Keratinocyte (primary cell): ENCODE measurements around the gene CASP4.

Source experiments
- EZH2 ChIP-seq: IDR thresholded peaks from one replicate; pipeline ENCODE4 v1.6.1; 2012; ENCODE audit warnings: inconsistent platforms, mild to moderate bottlenecking, low read length, moderate library complexity
- TF ChIP-seq, protein P1 (sequence below), 3 experiments: IDR thresholded peaks in 1 of 3; conservative IDR thresholded peaks in 1 of 3; optimal IDR thresholded peaks in 1 of 3; 2 replicates in 2 of 3; 3 replicates in 1 of 3; pipeline versions ENCODE3 to v1.5.1; 2011; ENCODE audit warnings: low read length in 3 of 3, mild to moderate bottlenecking in 3 of 3, moderate library complexity in 2 of 3, control low read depth in 1 of 3, inconsistent platforms in 1 of 3; ENCODE audit not compliant: insufficient read depth in 2 of 3; ENCODE audit errors: extremely low read depth in 1 of 3

DNA sequence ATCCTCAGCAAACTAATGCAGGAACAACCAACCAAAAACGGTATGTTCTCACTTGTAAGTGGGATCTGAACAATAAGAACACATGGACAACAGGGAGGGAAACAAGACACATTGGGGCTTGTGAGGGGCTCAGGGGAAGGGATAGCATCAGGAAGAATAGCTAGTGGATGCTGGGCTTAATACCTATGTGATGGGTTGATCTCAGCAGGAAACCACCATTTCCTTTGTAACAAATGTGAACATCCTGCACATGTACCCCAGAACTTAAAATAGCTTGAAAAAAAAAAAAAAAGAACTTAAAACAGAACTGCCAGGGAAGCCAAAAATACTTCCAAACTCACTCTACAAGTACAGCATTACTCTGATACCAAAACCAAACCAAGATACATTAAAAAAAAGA is 33.8 kb downstream of the CASP4 start:
- TF ChIP-seq, protein P1, sequence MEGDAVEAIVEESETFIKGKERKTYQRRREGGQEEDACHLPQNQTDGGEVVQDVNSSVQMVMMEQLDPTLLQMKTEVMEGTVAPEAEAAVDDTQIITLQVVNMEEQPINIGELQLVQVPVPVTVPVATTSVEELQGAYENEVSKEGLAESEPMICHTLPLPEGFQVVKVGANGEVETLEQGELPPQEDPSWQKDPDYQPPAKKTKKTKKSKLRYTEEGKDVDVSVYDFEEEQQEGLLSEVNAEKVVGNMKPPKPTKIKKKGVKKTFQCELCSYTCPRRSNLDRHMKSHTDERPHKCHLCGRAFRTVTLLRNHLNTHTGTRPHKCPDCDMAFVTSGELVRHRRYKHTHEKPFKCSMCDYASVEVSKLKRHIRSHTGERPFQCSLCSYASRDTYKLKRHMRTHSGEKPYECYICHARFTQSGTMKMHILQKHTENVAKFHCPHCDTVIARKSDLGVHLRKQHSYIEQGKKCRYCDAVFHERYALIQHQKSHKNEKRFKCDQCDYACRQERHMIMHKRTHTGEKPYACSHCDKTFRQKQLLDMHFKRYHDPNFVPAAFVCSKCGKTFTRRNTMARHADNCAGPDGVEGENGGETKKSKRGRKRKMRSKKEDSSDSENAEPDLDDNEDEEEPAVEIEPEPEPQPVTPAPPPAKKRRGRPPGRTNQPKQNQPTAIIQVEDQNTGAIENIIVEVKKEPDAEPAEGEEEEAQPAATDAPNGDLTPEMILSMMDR (optimal IDR thresholded peaks at IDR 0.05 in 1 of 3, IDR thresholded peaks at IDR 0.05 in 1 of 3, conservative IDR thresholded peaks at IDR 0.05 in 1 of 3; ENCODE audit: extremely low read depth in 1 of 3, insufficient read depth in 2 of 3, low read length in 3 of 3) = no peak
- TF ChIP-seq EZH2 = no peak
